Measurements from ENCODE around the gene MAT2A. TPM values are rescaled to one million over a fixed set of nuclear protein-coding genes. Genes with fewer than 3 reads are reported as not detected.
"Not testable (repeated sequence)": the region's sequence is repeated elsewhere in the genome, so short reads cannot be mapped to it uniquely, and the experiment has no call there.

MAT2A gene
- polyA plus RNA-seq, 1 experiment, result 409 TPM

- H3K9me3 ChIP-seq (ENCODE audit: control insufficient read depth, insufficient read depth, low read length), result no peaks in the 10 kb centered on the region
- no peaks in the 10 kb centered on the region for H3K27me3 ChIP-seq (ENCODE audit: control insufficient read depth, insufficient read depth, low read length)
- no peak for TF ChIP-seq CTCF (IDR thresholded peaks at IDR 0.05; ENCODE audit: low read depth, low read length)
- ChIA-PET CTCF (interaction anchor here (0.6 to 1.3 kb wide), 2 partner anchors 18 to 38 kb away, joined by 5 to 6 read pairs; no protein-coding TSS in a partner anchor), POLR2A (interaction anchor here (0.6 to 1.5 kb wide), 8 partner anchors 11 to 236 kb away, joined by 3 to 9 read pairs (median 4); partner anchors contain the start of genes C2orf68, ELMOD3, MAT2A and RETSAT)
- DNase-seq (ENCODE audit: low read depth, low spot score), result peak; percentile 79
- no peak overlapping the region for H3K4me3 ChIP-seq (ENCODE audit: low read depth, low read length)
- H3K27ac ChIP-seq (ENCODE audit: low read depth, low read length), result peak overlapping the region; percentile 95
These were observed 51.2 kb downstream of the MAT2A start for GRCh38 chr2:85589982-85590791.

DNA sequence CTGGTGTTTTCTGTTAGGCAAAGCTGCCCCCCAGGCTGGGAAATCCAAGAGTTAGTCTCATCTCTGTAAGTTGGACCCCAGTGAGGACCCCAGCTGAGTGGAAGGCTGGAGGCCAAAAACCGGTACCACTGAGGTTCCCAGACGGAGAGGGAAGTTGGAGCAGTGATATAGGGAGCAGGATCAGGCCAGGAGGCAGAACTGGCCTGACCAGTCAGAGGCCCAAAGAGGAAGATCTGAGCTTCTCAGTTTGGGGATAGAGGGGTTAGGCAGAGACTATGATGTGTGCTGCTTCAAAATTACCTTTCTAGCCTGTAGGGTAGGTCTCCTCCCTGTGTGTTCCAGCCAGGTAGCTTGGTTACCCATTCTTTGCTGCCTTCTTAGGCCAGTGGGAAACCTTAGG, 52.0 kb downstream of the MAT2A start:
- no peaks in the 10 kb centered on the region; the same call in 1 of the 2 replicates for H3K9me3 ChIP-seq (ENCODE audit: control insufficient read depth, insufficient read depth, low read length)
- DNase-seq (ENCODE audit: low read depth, low spot score), result no peak
- ChIA-PET POLR2A (interaction anchor here (0.6 to 1.5 kb wide), 7 partner anchors 10 to 236 kb away, joined by 3 to 9 read pairs (median 4); partner anchors contain the start of genes C2orf68, ELMOD3, MAT2A and RETSAT), CTCF (interaction anchor here (1.3 kb wide), 1 partner anchor 39 kb away, joined by 5 read pairs; no protein-coding TSS in a partner anchor)
- H3K4me3 ChIP-seq (ENCODE audit: low read depth, low read length), result no peak overlapping the region
- no peaks in the 10 kb centered on the region for H3K27me3 ChIP-seq (ENCODE audit: control insufficient read depth, insufficient read depth, low read length)
- peak overlapping the region; percentile 95 for H3K27ac ChIP-seq (ENCODE audit: low read depth, low read length)
- TF ChIP-seq CTCF (IDR thresholded peaks at IDR 0.05; ENCODE audit: low read depth, low read length), result no peak

- no peak for TF ChIP-seq CTCF (IDR thresholded peaks at IDR 0.05; ENCODE audit: low read depth, low read length)
- POLR2A ChIA-PET, result interaction anchor here (1.0 to 1.1 kb wide), 2 partner anchors 9 to 20 kb away, joined by 3 to 4 read pairs; partner anchors contain the start of gene C2orf68
- Histone ChIP-seq H3K27me3 (ENCODE audit: control insufficient read depth, insufficient read depth, low read length) (no peaks in the 10 kb centered on the region), H3K27ac (ENCODE audit: low read depth, low read length) (peak overlapping the region; percentile 95), H3K9me3 (ENCODE audit: control insufficient read depth, insufficient read depth, low read length) (no peaks in the 10 kb centered on the region; the same call in 1 of the 2 replicates), H3K4me3 (ENCODE audit: low read depth, low read length) (no peak overlapping the region)
- DNase-seq (ENCODE audit: low read depth, low spot score), result no peak
- CTCF ChIA-PET, result interaction anchor here (1.3 kb wide), 1 partner anchor 39 kb away, joined by 5 read pairs; no protein-coding TSS in a partner anchor
These were observed 52.6 kb downstream of the MAT2A start for GRCh38 chr2:85591563-85591962.

- CTCF ChIA-PET, result not testable (repeated sequence)
These were observed 53.3 kb downstream of the MAT2A start for GRCh38 chr2:85592299-85592698.

DNA sequence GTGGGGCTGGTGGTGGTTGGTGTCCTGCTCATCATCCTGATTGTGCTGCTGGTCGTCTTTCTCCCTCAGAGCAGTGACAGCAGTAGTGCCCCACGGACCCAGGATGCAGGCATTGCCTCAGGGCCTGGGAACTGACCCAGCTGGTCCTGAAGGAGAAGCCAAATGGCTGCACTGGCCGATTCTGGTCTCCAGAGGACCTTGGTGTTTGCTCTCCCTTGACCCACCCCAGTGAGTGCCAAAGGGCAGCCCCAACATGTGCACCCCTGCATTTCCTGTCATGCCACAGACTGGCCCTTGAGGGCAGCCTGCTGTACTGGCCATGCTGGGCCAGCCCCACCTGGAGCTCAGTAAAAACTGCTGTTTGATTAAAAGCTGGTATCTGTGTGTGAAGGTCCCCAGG, 54.1 kb downstream of the MAT2A start:
- Histone ChIP-seq H3K9me3 (ENCODE audit: control insufficient read depth, insufficient read depth, low read length) (no peaks in the 10 kb centered on the region; the same call in 1 of the 2 replicates), H3K27me3 (ENCODE audit: control insufficient read depth, insufficient read depth, low read length) (no peaks in the 10 kb centered on the region), H3K27ac (ENCODE audit: low read depth, low read length) (no peak overlapping the region), H3K4me3 (ENCODE audit: low read depth, low read length) (no peak overlapping the region)
- ChIA-PET POLR2A (no interaction called here), CTCF (no interaction called here)
- DNase-seq (ENCODE audit: low read depth, low spot score), result no peak
- TF ChIP-seq CTCF (IDR thresholded peaks at IDR 0.05; ENCODE audit: low read depth, low read length), result no peak

More at GRCh38 chr2:85592299-85592698, 53.3 kb downstream of the MAT2A start:
- H3K27me3 ChIP-seq (ENCODE audit: control insufficient read depth, insufficient read depth, low read length); POLR2A ChIA-PET; DNase-seq (ENCODE audit: low read depth, low spot score); H3K27ac ChIP-seq (ENCODE audit: low read depth, low read length); H3K4me3 ChIP-seq (ENCODE audit: low read depth, low read length); H3K9me3 ChIP-seq (ENCODE audit: control insufficient read depth, insufficient read depth, low read length): not testable (repeated sequence)

Small RNAs within 50 kb of the gene (small RNA-seq; reads per million reads assigned to genes)
- not detected for gene RN7SL126P (ENCODE audit: insufficient read length, low read depth)

Other genes starting within 250 kb of the MAT2A start
- gene TGOLN2, start 211.2 kb upstream of the MAT2A start, polyA plus RNA-seq (2011; rRNA removed), result 121 and 155 TPM in 2 replicates
- 35.5 and 38.0 TPM in 2 replicates for gene RETSAT, start 184.6 kb upstream of the MAT2A start, polyA plus RNA-seq (2011; rRNA removed)
- 17.2 and 17.8 TPM in 2 replicates for gene ELMOD3, start 184.4 kb upstream of the MAT2A start, polyA plus RNA-seq (2011; rRNA removed)
- gene CAPG, start 128.8 kb upstream of the MAT2A start, polyA plus RNA-seq (2011; rRNA removed), result 70.5 and 97.8 TPM in 2 replicates
- gene SH2D6, start 120.5 kb upstream of the MAT2A start, polyA plus RNA-seq (2011; rRNA removed), result 0.10 and 0.15 TPM in 2 replicates
- 44.0 and 53.8 TPM in 2 replicates for gene GGCX, start 22.3 kb downstream of the MAT2A start, polyA plus RNA-seq (2011; rRNA removed)
- 2.6 and 3.6 TPM in 2 replicates for gene VAMP8, start 38.4 kb downstream of the MAT2A start, polyA plus RNA-seq (2011; rRNA removed)
- 100 and 123 TPM in 2 replicates for gene VAMP5, start 45.3 kb downstream of the MAT2A start, polyA plus RNA-seq (2011; rRNA removed)
- 260 and 351 TPM in 2 replicates for gene RNF181, start 56.6 kb downstream of the MAT2A start, polyA plus RNA-seq (2011; rRNA removed)
- 11.4 and 14.5 TPM in 2 replicates for gene TMEM150A, start 63.5 kb downstream of the MAT2A start, polyA plus RNA-seq (2011; rRNA removed)
- gene C2orf68, start 72.9 kb downstream of the MAT2A start, polyA plus RNA-seq (2011; rRNA removed), result 17.8 and 19.1 TPM in 2 replicates
- gene USP39, start 77.0 kb downstream of the MAT2A start, polyA plus RNA-seq (2011; rRNA removed), result 52.6 and 53.8 TPM in 2 replicates
- not detected in 2 replicates for gene SFTPB, start 129.0 kb downstream of the MAT2A start, polyA plus RNA-seq (2011; rRNA removed)
- not detected in 2 replicates for gene GNLY, start 155.2 kb downstream of the MAT2A start, polyA plus RNA-seq (2011; rRNA removed)
- 2.8 and 3.9 TPM in 2 replicates for gene ATOH8, start 214.8 kb downstream of the MAT2A start, polyA plus RNA-seq (2011; rRNA removed)

All from AG04450 (cell line).